ENCODE data around the gene GRAMD4.

DNA sequence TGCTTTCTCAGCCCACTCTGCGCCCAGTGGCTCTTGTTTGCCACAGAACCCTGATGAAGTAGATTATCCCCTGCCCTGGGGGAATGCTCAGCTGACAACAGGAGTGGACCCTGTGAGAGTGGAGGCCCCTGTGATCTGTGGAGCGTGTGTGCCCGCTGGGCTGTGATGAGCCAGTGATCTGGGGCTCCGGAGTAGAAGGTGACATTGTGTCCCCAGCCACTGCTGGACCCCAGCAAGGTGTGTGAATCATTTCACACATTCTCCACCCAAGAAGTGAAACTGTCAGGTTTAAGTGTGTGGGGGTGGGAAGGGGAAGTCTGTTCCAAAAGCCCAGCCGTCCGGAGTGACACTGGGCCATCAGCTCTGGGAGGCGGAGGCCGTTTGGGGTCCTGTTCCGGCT lies 33.1 kb upstream of the GRAMD4 start:
- TF ChIP-seq CTCF (IDR thresholded peaks at IDR 0.05 in 8 of 11, conservative IDR thresholded peaks at IDR 0.05 in 3 of 11) (no peak), POLR2A (IDR thresholded peaks at IDR 0.05) (no peak)
